GM19463 (cell line): ENCODE measurements around the gene DGLUCY.
"Not testable (repeated sequence)": the region's sequence is repeated elsewhere in the genome, so short reads cannot be mapped to it uniquely, and the experiment has no call there.

Experiments
- ATAC-seq: cut with Tn5 transposase; IDR thresholded peaks from one replicate; pipeline ENCODE4 v1.9.1; 2021; ENCODE audit warnings: mild to moderate bottlenecking, moderate library complexity; ENCODE audit not compliant: unreplicated experiment

The DGLUCY gene

GRCh38 chr14:91113829-91114078 is at the start of gene DGLUCY:
Gene DGLUCY (plus strand): TSS chr14:91114073. CDS start chr14:91160295, 46,222 bp downstream.
- peak; percentile 62 for ATAC-seq

GRCh38 chr14:91065266-91065665 is 48.6 kb upstream of the DGLUCY start:
- no peak for ATAC-seq

GRCh38 chr14:91067186-91067585 is 46.7 kb upstream of the DGLUCY start:
- no peak for ATAC-seq

GRCh38 chr14:91068642-91069041 is 45.2 kb upstream of the DGLUCY start:
- no peak for ATAC-seq

GRCh38 chr14:91070572-91070971 is 43.3 kb upstream of the DGLUCY start:
- ATAC-seq: no peak

GRCh38 chr14:91075553-91075952 is 38.3 kb upstream of the DGLUCY start:
- no peak for ATAC-seq

GRCh38 chr14:91078095-91078737 is 35.7 kb upstream of the DGLUCY start:
- ATAC-seq: peak; percentile 84

GRCh38 chr14:91080071-91080470 is 33.8 kb upstream of the DGLUCY start:
- ATAC-seq: no peak

- no peak for ATAC-seq
Observed at GRCh38 chr14:91082282-91082681, 31.6 kb upstream of the DGLUCY start.

- no peak for ATAC-seq
Observed at GRCh38 chr14:91084516-91084915, 29.4 kb upstream of the DGLUCY start.

- ATAC-seq: not testable (repeated sequence)
Observed at GRCh38 chr14:91087470-91087869, 26.4 kb upstream of the DGLUCY start.

GRCh38 chr14:91088585-91089235 is 25.2 kb upstream of the DGLUCY start:
- ATAC-seq: no peak

- no peak for ATAC-seq
Observed at GRCh38 chr14:91089958-91090535, 23.8 kb upstream of the DGLUCY start.

- ATAC-seq: no peak
Observed at GRCh38 chr14:91090743-91091142, 23.1 kb upstream of the DGLUCY start.

GRCh38 chr14:91092073-91092472 is 21.8 kb upstream of the DGLUCY start:
- ATAC-seq: no peak

- not testable (repeated sequence) for ATAC-seq
Observed at GRCh38 chr14:91093743-91094472, 20.0 kb upstream of the DGLUCY start.

- ATAC-seq: no peak
Observed at GRCh38 chr14:91094772-91095171, 19.1 kb upstream of the DGLUCY start.

GRCh38 chr14:91095178-91095577 is 18.7 kb upstream of the DGLUCY start:
- ATAC-seq: no peak

- not testable (repeated sequence) for ATAC-seq
Observed at GRCh38 chr14:91097657-91098056, 16.2 kb upstream of the DGLUCY start.

GRCh38 chr14:91098591-91098990 is 15.3 kb upstream of the DGLUCY start:
- no peak for ATAC-seq

GRCh38 chr14:91100102-91100501 is 13.8 kb upstream of the DGLUCY start:
- ATAC-seq: no peak

GRCh38 chr14:91103116-91103515 is 10.8 kb upstream of the DGLUCY start:
- ATAC-seq: no peak
